Endodermal cell (in vitro differentiated cells): ENCODE data around the gene CXADR. TPM values are rescaled to one million over a fixed set of nuclear protein-coding genes. Genes with fewer than 3 reads are reported as not detected.

Experiments used
- DNase-seq: peaks from one replicate; pipeline ENCODE4 v3.0.0-alpha.2; 2017
- H3K27ac ChIP-seq: 2 replicates; pipeline ENCODE4 v1.5.1; 2013; ENCODE audit warnings: mild to moderate bottlenecking, low read depth, low read length, moderate library complexity
- H3K27me3 ChIP-seq: 2 replicates; pipeline ENCODE4 v1.6.1; 2013; ENCODE audit warnings: mild to moderate bottlenecking, low read length, moderate library complexity; ENCODE audit not compliant: insufficient read depth, control insufficient read depth, poor library complexity, severe bottlenecking
- H3K36me3 ChIP-seq: 2 replicates; pipeline ENCODE4 v1.7.0; 2013; ENCODE audit warnings: mild to moderate bottlenecking, low read length, moderate library complexity; ENCODE audit not compliant: control insufficient read depth, insufficient read depth
- H3K4me1 ChIP-seq: one replicate; pipeline ENCODE4 v1.7.0; 2013; ENCODE audit warnings: low read length; ENCODE audit not compliant: control insufficient read depth, insufficient read depth
- H3K4me3 ChIP-seq: 2 replicates; pipeline ENCODE4 v1.5.1; 2013; ENCODE audit warnings: mild to moderate bottlenecking, low read length, moderate library complexity
- H3K9ac ChIP-seq: 2 replicates; pipeline ENCODE4 v1.6.1; 2013; ENCODE audit warnings: mild to moderate bottlenecking, low read length, moderate library complexity; ENCODE audit not compliant: poor library complexity, severe bottlenecking; ENCODE audit errors: extremely low read depth
- H3K9me3 ChIP-seq: 2 replicates; pipeline ENCODE4 v1.6.1; 2013; ENCODE audit warnings: mild to moderate bottlenecking, low read length, moderate library complexity; ENCODE audit not compliant: control insufficient read depth
- H3K27ac Mint-ChIP-seq: 2 replicates; pipeline ENCODE4 v1.8.0; 2020; ENCODE audit warnings: mixed read lengths
- H3K27me3 Mint-ChIP-seq: 2 replicates; pipeline ENCODE4 v1.8.0; 2021; ENCODE audit warnings: mild to moderate bottlenecking, mixed read lengths; ENCODE audit not compliant: insufficient read depth
- H3K36me3 Mint-ChIP-seq: 2 replicates; pipeline ENCODE4 v1.8.0; 2020; ENCODE audit warnings: low read depth, mixed read lengths
- H3K4me1 Mint-ChIP-seq: 2 replicates; pipeline ENCODE4 v1.8.0; 2020; ENCODE audit warnings: mixed read lengths
- H3K4me3 Mint-ChIP-seq: 2 replicates; pipeline ENCODE4 v1.8.0; 2020; ENCODE audit warnings: mild to moderate bottlenecking, moderate library complexity, mixed read lengths
- H3K9me3 Mint-ChIP-seq: 2 replicates; pipeline ENCODE4 v1.8.0; 2020; ENCODE audit warnings: mild to moderate bottlenecking, mixed read lengths
- whole genome bisulfite sequencing, 2 experiments: methylation state at CpG; one replicate each; pipeline versions ENCODE4 v1.1.5 to v1.1.7; 2013; ENCODE audit warnings: missing lambda C conversion rate in 2 of 2, mixed read lengths in 1 of 2; ENCODE audit not compliant: insufficient coverage in 1 of 2, insufficient read length in 1 of 2; 5-methylcytosine and 5-hydroxymethylcytosine counted together
- total RNA-seq, 2 donors: library from RNA; stranded (reverse); fragmentation: NEBNext Ultra II Directional in 1 of 2; extraction: Animal tissue kit (Norgen Biotek cat#: 25700) in 1 of 2; gene quantifications; 2 replicates in 1 of 2; 3 replicates in 1 of 2; pipeline ENCODE4 v1.2.1, GENCODE V29; 2021
- TF ChIP-seq, protein P1 (sequence below): fragments of 200-600 bp; sonication (generic); conservative IDR thresholded peaks from 2 replicates; pipeline ENCODE4 v1.5.0; 2021; ENCODE audit warnings: antibody characterized with exemption, mild to moderate bottlenecking

Gene CXADR
- total RNA-seq, 2 donors from 2014 or later = 60.5 to 84.3 TPM

DNA sequence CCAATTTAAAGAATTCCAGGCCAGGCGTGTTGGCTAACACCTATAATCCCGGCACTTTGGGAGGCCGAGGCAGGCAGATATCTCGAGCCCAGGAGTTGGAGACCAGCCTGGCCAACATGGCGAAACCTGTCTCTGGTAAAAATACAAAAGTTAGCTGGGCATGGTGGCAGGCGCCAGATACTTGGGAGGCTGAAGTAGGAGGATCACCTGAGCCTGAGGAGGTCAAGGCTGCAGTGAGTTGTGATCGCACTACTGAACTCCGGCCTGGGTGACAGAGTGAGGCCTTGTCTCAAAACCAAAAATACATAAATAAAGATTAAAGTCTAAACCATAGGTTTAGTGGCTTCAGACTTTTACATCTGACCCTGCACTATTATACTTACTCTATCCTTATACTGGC lies 67.5 kb downstream of the CXADR start:
- H3K27ac ChIP-seq = no peak overlapping the region
- no peak overlapping the region for H3K4me3 ChIP-seq
- WGBS, 2 experiments = 90 to 97% methylated on average over 6 to 8 of the region's 8 CpGs
- no peak for DNase-seq
- TF ChIP-seq, protein P1, sequence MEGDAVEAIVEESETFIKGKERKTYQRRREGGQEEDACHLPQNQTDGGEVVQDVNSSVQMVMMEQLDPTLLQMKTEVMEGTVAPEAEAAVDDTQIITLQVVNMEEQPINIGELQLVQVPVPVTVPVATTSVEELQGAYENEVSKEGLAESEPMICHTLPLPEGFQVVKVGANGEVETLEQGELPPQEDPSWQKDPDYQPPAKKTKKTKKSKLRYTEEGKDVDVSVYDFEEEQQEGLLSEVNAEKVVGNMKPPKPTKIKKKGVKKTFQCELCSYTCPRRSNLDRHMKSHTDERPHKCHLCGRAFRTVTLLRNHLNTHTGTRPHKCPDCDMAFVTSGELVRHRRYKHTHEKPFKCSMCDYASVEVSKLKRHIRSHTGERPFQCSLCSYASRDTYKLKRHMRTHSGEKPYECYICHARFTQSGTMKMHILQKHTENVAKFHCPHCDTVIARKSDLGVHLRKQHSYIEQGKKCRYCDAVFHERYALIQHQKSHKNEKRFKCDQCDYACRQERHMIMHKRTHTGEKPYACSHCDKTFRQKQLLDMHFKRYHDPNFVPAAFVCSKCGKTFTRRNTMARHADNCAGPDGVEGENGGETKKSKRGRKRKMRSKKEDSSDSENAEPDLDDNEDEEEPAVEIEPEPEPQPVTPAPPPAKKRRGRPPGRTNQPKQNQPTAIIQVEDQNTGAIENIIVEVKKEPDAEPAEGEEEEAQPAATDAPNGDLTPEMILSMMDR = no peak
- no peaks in the 10 kb centered on the region for H3K9me3 Mint-ChIP-seq
- H3K4me1 Mint-ChIP-seq = peaks cover 18% of the 10 kb centered on the region
- no peaks in the 10 kb centered on the region for H3K27me3 ChIP-seq
- no peak overlapping the region for H3K27ac Mint-ChIP-seq
- no peak overlapping the region for H3K4me3 Mint-ChIP-seq
- no peaks in the 10 kb centered on the region for H3K9me3 ChIP-seq
- H3K27me3 Mint-ChIP-seq = no peaks in the 10 kb centered on the region
- H3K36me3 ChIP-seq = no peaks in the 10 kb centered on the region
- peaks cover 14% of the 10 kb centered on the region for H3K36me3 Mint-ChIP-seq
- H3K9ac ChIP-seq = no peak overlapping the region
- H3K4me1 ChIP-seq = peaks cover 6% of the 10 kb centered on the region

DNA sequence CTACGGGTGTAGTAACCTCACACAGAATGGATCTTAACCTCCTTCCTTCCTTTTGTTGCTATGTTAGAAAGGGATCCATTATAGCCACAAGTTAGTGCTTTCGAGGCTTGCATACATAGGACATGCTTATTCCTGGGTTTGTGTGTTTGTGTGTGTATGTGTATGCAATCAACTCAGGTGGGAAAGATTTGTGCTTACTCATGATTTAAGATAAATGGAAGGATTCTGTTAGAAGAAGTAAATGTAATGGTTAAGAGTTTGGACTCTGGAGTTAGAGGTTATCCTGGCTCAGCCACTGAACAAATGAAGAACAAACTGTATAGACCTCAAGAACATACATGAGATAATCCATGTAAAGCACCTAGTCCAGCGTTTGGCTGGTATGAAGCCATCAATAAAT lies 71.1 kb downstream of the CXADR start:
- H3K27me3 Mint-ChIP-seq = no peaks in the 10 kb centered on the region
- Histone ChIP-seq H3K27ac (no peak overlapping the region), H3K9ac (no peak overlapping the region), H3K27me3 (no peaks in the 10 kb centered on the region), H3K4me3 (no peak overlapping the region), H3K36me3 (no peaks in the 10 kb centered on the region), H3K4me1 (peaks cover 6% of the 10 kb centered on the region), H3K9me3 (no peaks in the 10 kb centered on the region)
- 93 to 100% methylated on average over 1 to 3 of the region's 3 CpGs for WGBS, 2 experiments
- no peak overlapping the region for H3K4me3 Mint-ChIP-seq
- TF ChIP-seq, protein P1 = no peak
- peaks cover 10% of the 10 kb centered on the region for H3K4me1 Mint-ChIP-seq
- peaks cover 2% of the 10 kb centered on the region for H3K9me3 Mint-ChIP-seq
- H3K36me3 Mint-ChIP-seq = peaks cover 15% of the 10 kb centered on the region
- DNase-seq = no peak
- no peak overlapping the region for H3K27ac Mint-ChIP-seq

DNA sequence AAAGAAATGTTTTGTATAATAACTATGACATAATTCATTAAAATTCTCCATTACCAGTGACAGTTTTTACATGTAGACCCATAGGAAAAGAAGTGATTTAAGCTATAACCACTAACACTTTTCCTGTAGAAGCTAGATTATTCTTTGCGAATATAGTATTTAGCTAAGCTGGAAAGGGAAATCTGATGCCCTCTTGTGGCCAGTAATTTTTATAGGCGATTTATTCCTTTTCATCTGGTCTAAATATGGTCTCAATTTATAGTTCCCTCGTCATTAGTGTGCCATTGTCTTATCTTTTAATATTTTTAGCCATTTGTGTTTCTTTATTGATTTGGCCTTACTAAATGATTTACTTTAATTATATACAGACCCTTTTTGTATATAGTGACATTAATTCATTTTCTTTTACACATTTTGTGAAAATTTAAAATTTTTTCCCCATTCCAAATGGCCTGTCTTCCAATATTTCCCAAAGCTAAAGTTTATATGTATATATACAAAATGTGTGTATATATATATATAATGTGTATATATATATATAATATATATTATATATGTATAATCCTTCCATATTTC lies 73.1 kb downstream of the CXADR start:
- no peaks in the 10 kb centered on the region for H3K36me3 ChIP-seq
- peaks cover 10% of the 10 kb centered on the region for H3K4me1 Mint-ChIP-seq
- H3K4me3 Mint-ChIP-seq = no peak overlapping the region
- no peaks in the 10 kb centered on the region for H3K27me3 Mint-ChIP-seq
- H3K9me3 ChIP-seq = no peaks in the 10 kb centered on the region
- H3K27ac ChIP-seq = no peak overlapping the region
- TF ChIP-seq, protein P1 = peak; percentile 83
- H3K36me3 Mint-ChIP-seq = peaks cover 6% of the 10 kb centered on the region
- H3K9ac ChIP-seq = no peak overlapping the region
- WGBS, 2 experiments = 55% methylated on average over 3 of the region's 3 CpGs; no CpG with 5 or more reads in 1 of the 2 experiments
- no peak overlapping the region for H3K27ac Mint-ChIP-seq
- H3K4me1 ChIP-seq = peaks cover 6% of the 10 kb centered on the region
- H3K9me3 Mint-ChIP-seq = peaks cover 2% of the 10 kb centered on the region
- DNase-seq = no peak
- H3K4me3 ChIP-seq = no peak overlapping the region
- H3K27me3 ChIP-seq = no peaks in the 10 kb centered on the region
